Fibroblast of peridontal ligament (primary cell): ENCODE measurements around the gene MUC5AC.
"Not testable (repeated sequence)": the region's sequence is repeated elsewhere in the genome, so short reads cannot be mapped to it uniquely, and the experiment has no call there.

Experiments
- DNase-seq: peaks from one replicate; pipeline ENCODE4 v3.0.0-alpha.2; 2010; ENCODE audit errors: extremely low read depth

MUC5AC gene

DNA sequence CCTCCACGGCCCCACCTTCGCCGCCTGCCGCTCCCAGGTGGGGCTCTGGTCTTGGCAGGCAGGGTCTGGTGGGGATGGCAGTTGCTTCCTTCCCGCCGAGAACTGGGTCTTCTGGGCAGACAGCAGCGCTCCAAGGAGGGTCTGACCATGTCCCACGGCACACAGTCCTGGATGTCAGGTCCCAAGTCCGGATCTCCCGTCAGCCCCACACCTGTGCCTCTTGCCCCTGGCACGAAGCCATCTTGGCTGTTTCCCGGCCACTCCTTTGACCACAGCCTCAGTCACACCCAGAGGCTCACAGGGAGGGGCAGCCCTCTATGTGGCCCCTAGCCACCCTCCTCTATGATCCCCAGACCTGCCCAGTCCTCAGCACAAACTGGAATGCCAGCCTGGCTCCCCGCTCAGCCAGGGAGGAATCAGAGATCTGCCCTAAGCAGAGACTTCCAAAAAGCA is 79.4 kb downstream of the MUC5AC start:
- DNase-seq = no peak

DNA sequence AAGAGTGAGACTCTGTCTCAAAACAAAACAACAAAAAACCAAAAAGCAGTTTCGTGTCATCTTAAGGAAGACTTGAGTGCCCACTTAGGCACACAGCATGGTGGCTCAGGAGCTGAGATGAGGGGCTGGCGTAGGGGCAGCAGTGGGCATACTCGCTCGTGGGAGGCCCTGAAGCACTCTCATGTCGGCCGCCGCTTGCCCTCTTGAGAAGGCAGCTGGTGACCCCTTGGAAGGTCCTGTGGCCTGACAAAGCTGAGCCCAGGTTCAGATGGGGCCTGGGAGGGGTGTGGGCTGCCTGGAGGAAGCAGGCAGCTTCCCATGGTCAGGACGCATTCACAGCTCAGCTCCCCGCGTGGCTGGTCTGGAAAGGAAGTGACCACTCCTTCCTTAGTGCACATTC is 80.1 kb downstream of the MUC5AC start:
- DNase-seq = no peak

DNA sequence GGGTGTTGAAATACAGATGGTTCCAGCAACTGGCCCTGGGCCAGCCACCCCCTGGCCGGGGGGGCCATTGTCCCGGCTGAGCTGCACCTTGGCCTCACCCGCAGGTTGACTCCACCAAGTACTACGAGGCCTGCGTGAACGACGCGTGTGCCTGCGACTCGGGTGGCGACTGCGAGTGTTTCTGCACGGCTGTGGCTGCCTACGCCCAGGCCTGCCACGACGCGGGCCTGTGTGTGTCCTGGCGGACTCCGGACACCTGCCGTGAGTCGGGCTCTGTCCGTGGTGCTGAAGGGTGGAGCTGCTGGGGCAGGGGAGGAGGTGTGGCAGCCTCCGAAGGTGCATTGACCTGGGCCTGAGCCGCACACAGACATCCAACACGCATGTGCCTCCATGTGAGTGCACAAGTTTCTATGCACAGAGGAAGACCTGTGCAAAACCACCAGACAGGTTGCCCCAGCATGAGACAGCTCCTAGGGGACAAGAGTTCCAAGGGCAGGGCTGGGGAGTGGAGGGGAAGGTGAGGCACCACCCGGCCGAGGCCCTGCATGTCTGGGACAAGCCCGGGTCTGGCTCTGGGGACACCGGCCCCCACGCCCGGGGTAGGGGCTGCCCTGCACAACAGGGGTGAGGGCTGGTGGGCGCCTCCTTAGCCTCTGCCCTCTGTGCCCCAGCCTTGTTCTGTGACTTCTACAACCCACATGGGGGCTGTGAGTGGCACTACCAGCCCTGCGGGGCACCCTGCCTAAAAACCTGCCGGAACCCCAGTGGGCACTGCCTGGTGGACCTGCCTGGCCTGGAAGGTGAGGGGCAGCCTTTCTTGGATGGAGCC is 81.2 kb downstream of the MUC5AC start:
- DNase-seq = no peak

DNA sequence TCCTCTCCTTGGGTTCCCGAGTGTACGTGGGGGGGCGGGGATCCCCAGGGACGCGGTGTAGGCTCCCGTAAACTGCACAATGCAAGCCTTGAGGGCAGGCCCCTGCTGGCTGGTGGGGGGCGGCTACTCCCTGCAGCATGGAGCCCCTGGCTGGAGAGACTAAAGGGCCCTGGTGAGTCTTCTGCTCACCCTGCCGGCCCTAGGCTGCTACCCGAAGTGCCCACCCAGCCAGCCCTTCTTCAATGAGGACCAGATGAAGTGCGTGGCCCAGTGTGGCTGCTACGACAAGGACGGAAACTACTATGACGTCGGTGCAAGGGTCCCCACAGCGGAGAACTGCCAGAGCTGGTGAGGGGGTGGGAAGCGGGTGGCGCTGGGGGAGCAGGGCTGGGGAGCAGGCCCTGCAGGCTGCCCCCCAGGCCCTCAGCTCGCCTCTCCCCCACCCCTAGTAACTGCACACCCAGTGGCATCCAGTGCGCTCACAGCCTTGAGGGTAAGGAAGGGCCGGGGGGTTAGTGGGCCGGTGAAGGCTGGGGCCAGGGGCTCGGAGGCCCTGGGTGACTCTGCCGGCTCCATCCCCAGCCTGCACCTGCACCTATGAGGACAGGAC is 81.9 kb downstream of the MUC5AC start:
- no peak for DNase-seq

DNA sequence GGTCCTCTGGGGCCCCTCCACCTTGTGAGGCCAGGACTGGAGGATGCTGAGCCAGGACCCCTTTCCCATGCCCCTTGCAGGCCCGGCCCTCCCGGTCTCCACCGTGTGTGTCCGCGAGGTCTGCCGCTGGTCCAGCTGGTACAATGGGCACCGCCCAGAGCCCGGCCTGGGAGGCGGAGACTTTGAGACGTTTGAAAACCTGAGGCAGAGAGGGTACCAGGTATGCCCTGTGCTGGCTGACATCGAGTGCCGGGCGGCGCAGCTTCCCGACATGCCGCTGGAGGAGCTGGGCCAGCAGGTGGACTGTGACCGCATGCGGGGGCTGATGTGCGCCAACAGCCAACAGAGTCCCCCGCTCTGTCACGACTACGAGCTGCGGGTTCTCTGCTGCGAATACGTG is 83.0 kb downstream of the MUC5AC start:
- no peak for DNase-seq

DNA sequence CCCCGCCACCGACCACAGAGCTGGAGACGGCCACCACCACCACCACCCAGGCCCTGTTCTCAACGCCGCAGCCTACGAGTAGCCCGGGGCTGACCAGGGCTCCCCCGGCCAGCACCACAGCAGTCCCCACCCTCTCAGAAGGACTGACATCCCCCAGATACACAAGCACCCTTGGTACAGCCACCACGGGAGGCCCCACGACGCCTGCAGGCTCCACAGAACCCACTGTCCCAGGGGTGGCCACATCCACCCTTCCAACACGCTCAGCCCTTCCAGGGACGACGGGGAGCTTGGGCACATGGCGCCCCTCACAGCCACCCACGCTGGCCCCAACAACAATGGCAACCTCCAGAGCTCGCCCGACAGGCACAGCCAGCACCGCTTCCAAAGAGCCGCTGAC is 84.0 kb downstream of the MUC5AC start:
- DNase-seq = no peak

DNA sequence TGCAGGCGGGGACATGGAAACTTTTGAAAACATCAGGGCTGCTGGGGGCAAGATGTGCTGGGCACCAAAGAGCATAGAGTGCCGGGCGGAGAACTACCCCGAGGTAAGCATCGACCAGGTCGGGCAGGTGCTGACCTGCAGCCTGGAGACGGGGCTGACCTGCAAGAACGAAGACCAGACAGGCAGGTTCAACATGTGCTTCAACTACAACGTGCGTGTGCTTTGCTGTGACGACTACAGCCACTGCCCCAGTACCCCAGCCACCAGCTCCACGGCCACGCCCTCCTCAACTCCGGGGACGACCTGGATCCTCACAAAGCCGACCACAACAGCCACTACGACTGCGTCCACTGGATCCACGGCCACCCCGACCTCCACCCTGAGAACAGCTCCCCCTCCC is 84.5 kb downstream of the MUC5AC start:
- DNase-seq = no peak

DNA sequence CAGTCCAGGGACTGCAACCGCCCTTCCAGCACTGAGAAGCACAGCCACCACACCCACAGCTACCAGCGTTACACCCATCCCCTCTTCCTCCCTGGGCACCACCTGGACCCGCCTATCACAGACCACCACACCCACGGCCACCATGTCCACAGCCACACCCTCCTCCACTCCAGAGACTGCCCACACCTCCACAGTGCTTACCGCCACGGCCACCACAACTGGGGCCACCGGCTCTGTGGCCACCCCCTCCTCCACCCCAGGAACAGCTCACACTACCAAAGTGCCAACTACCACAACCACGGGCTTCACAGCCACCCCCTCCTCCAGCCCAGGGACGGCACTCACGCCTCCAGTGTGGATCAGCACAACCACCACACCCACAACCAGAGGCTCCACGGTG is 85.0 kb downstream of the MUC5AC start:
- DNase-seq = not testable (repeated sequence)

DNA sequence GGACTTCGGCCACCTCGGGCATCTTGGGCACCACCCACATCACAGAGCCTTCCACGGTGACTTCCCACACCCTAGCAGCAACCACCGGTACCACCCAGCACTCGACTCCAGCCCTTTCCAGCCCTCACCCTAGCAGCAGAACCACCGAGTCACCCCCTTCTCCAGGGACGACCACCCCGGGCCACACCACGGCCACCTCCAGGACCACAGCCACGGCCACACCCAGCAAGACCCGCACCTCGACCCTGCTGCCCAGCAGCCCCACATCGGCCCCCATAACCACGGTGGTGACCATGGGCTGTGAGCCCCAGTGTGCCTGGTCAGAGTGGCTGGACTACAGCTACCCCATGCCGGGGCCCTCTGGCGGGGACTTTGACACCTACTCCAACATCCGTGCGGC is 85.8 kb downstream of the MUC5AC start:
- not testable (repeated sequence) for DNase-seq

DNA sequence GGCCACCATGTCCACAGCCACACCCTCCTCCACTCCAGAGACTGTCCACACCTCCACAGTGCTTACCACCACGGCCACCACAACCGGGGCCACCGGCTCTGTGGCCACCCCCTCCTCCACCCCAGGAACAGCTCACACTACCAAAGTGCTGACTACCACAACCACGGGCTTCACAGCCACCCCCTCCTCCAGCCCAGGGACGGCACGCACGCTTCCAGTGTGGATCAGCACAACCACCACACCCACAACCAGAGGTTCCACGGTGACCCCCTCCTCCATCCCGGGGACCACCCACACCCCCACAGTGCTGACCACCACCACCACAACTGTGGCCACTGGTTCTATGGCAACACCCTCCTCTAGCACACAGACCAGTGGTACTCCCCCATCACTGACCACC is 86.8 kb downstream of the MUC5AC start:
- not testable (repeated sequence) for DNase-seq

DNA sequence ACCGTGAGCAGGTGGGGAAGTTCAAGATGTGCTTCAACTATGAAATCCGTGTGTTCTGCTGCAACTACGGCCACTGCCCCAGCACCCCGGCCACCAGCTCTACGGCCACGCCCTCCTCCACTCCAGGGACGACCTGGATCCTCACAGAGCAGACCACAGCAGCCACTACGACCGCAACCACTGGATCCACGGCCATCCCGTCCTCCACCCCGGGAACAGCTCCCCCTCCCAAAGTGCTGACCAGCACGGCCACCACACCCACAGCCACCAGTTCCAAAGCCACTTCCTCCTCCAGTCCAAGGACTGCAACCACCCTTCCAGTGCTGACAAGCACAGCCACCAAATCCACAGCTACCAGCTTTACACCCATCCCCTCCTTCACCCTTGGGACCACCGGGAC is 88.0 kb downstream of the MUC5AC start:
- DNase-seq = not testable (repeated sequence)

DNA sequence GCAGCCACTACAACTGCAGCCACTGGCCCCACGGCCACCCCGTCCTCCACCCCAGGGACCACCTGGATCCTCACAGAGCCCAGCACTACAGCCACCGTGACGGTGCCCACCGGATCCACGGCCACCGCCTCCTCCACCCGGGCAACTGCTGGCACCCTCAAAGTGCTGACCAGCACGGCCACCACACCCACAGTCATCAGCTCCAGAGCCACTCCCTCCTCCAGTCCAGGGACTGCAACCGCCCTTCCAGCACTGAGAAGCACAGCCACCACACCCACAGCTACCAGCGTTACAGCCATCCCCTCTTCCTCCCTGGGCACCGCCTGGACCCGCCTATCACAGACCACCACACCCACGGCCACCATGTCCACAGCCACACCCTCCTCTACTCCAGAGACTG is 88.5 kb downstream of the MUC5AC start:
- DNase-seq = not testable (repeated sequence)

DNA sequence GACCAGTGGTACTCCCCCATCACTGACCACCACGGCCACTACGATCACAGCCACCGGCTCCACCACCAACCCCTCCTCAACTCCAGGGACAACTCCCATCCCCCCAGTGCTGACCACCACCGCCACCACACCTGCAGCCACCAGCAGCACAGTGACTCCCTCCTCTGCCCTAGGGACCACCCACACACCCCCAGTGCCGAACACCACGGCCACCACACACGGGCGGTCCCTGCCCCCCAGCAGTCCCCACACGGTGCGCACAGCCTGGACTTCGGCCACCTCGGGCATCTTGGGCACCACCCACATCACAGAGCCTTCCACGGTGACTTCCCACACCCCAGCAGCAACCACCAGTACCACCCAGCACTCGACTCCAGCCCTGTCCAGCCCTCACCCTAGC is 89.3 kb downstream of the MUC5AC start:
- DNase-seq = not testable (repeated sequence)

DNA sequence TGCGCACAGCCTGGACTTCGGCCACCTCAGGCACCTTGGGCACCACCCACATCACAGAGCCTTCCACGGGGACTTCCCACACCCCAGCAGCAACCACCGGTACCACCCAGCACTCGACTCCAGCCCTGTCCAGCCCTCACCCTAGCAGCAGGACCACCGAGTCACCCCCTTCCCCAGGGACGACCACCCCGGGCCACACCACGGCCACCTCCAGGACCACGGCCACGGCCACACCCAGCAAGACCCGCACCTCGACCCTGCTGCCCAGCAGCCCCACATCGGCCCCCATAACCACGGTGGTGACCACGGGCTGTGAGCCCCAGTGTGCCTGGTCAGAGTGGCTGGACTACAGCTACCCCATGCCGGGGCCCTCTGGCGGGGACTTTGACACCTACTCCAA is 91.2 kb downstream of the MUC5AC start:
- DNase-seq = not testable (repeated sequence)

DNA sequence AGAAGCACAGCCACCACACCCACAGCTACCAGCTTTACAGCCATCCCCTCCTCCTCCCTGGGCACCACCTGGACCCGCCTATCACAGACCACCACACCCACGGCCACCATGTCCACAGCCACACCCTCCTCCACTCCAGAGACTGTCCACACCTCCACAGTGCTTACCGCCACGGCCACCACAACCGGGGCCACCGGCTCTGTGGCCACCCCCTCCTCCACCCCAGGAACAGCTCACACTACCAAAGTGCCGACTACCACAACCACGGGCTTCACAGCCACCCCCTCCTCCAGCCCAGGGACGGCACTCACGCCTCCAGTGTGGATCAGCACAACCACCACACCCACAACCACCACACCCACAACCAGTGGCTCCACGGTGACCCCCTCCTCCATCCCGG is 92.7 kb downstream of the MUC5AC start:
- DNase-seq = not testable (repeated sequence)
